Activated CD8-positive, alpha-beta memory T cell treated with anti-CD3 and anti-CD28 coated beads for 36 hours (primary cell): ENCODE results near the gene NRG3. TPM values are rescaled to one million over a fixed set of nuclear protein-coding genes. Genes with fewer than 3 reads are reported as not detected.
"Not testable (repeated sequence)": the region's sequence is repeated elsewhere in the genome, so short reads cannot be mapped to it uniquely, and the experiment has no call there.

Experiments used
- CTCF ChIA-PET: fragments of 350-600 bp; sonication (Branson Sonifier 250); formaldehyde crosslinking; loops from one replicate; lab custom pipeline; 2021; ENCODE audit warnings: antibody characterized with exemption; lab: Charles Lee
- POLR2A ChIA-PET: fragments of 350-600 bp; sonication (Branson Sonifier 250); formaldehyde crosslinking; loops from one replicate; lab custom pipeline; 2021; ENCODE audit warnings: antibody characterized with exemption; lab: Charles Lee
- total RNA-seq, 2 experiments: library from RNA; stranded (reverse); gene quantifications; one replicate each; pipeline ENCODE4 v1.2.3, GENCODE V29; 2021

NRG3 gene
- total RNA-seq, 2 experiments from 2014 or later = not detected

DNA sequence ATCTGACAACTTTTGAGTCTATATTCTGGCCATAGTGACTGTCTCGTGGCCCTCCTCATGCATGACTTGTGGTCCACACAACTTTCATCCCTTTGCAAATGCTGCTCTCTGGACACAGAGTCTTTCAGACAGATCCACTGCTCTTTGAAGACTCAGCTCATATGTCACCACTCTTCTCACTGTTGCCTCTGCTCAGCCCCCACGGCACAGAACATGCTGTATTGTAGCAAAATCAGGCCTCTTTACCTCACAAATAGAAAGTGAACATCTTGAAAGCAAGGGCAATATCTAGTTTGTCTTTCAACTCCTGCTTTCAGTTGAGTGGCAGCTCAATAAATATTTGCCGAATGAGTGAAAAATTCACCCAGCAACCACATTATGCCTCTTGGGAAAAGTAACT is 443.5 kb downstream of the NRG3 start:
- POLR2A ChIA-PET = no interaction called here
- CTCF ChIA-PET = no interaction called here

DNA sequence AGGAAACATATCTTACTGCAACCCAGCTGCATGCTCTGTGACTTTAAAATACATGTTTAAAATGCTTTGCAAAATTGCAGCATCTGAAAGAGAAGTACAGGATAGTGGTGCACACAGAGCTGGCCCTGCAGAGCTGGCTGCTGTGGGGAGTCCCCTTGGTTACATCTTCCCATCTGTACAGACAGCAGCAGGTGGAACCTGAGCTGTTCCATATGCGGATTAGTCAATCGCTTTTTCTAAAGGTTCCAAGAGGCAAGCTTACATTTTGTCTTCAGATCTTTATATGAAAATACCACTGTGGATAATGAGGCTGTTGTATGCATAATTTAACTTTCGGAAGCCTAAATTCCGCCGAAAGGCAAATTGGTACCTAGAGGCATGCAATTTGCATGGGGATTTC is 444.1 kb downstream of the NRG3 start:
- ChIA-PET POLR2A (no interaction called here), CTCF (no interaction called here)

DNA sequence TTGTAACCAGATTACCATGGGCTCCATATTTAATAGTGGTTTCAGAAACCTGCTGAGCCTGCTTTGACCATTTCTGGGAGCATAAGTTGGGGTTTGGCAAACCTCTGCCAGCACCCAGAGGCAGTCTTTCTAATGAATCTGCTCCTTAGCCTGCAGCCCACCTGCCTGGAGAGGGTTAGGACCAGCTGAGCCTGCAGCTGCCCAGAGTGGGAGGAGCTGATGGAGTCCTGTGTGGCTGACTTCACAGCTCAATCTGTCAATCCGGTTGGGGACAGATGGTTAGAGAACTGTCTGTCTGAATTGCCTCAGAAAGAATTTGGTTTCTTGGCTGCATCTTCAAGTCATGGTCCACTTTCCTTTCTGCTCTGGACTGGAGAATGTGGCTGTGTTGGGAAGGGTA is 444.6 kb downstream of the NRG3 start:
- ChIA-PET CTCF (no interaction called here), POLR2A (no interaction called here)

DNA sequence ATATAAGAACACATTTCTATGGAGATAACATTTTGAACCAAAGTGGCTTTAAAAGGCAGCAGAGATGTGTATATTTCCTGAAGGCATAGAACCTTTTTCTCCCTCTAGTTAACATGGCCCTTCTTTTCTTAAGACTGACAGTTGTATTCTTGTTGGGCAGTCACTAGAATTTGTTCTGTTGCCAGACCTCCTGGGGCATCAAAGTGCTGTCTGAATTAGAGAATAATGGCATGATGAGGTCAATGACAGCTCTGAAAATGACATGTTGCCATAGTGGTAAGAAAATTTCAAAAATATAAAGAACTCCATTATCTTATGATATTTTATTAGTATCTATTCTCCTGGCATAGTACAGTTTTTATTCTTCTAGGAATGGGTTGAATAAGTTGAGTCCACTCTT is 446.7 kb downstream of the NRG3 start:
- ChIA-PET CTCF (no interaction called here), POLR2A (no interaction called here)

DNA sequence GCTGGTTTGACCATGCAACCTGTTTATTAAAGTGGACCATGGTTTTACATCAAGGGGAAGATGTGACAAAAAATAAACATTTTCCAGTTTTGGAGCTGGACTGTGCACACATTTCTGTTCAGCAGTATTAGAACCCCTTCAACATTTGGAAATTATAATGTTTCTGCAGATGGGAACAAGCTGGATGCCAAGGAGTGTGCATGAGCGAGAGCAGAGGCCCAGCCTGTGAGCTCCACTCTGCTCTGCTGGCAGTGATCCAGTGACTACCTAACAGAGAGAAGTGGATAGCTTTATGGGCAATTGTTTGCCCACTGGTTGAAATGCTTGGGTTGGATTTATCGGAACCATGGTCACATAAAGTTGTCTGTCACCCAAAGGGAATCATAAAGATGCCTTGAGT is 456.7 kb downstream of the NRG3 start:
- POLR2A ChIA-PET = no interaction called here
- CTCF ChIA-PET = no interaction called here

DNA sequence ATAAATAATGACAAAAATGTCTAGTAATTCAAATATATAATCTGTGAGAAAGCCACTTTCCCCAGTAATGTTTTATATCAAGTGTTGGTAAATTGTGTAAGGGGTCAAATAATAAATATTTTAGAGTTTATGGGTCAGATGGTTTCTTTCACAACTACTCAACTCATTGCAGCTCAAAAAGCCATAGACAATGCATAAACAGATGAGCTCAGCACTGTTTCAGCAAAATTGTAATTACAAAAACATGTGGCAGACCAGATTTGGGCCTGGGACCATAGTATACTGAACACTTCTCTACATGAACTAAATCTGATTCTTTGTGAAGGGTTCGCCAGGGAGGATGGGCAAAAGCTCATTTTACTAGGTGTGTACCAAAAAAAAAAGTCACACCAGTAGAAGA is 460.8 kb downstream of the NRG3 start:
- ChIA-PET POLR2A (no interaction called here), CTCF (no interaction called here)

DNA sequence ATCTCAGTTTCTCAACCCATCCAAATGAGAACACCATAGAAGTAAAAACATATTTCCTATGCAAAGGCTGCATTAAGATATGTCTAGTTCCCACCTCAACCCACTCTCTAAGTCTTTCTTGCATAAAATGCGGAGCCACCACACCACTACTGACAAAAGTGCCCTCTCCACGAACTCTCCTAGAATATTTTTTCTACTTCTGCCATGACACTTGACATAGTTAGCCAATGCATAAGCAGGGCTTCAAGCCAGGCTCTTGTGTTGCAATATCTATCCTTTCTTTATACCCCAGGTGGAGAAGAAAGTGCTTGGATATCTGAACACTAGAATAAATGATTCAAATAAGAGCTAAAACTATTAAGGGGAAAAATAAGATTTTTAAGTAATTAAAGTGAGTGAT is 465.2 kb downstream of the NRG3 start:
- CTCF ChIA-PET = no interaction called here

DNA sequence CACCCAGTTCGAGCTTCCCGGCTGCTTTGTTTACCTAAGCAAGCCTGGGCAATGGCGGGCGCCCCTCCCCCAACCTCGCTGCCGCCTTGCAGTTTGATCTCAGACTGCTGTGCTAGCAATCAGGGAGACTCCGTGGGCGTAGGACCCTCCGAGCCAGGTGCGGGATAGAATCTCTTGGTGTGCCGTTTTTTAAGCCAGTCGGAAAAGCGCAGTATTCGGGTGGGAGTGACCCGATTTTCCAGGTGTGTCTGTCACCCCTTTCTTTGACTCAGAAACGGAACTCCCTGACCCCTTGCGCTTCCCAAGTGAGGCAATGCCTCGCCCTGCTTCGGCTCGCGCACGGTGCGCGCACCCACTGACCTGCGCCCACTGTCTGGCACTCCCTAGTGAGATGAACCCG is 474.6 kb downstream of the NRG3 start:
- POLR2A ChIA-PET, CTCF ChIA-PET: not testable (repeated sequence)

More for the DNA sequence above, 465.2 kb downstream of the NRG3 start:
- POLR2A ChIA-PET = no interaction called here

DNA sequence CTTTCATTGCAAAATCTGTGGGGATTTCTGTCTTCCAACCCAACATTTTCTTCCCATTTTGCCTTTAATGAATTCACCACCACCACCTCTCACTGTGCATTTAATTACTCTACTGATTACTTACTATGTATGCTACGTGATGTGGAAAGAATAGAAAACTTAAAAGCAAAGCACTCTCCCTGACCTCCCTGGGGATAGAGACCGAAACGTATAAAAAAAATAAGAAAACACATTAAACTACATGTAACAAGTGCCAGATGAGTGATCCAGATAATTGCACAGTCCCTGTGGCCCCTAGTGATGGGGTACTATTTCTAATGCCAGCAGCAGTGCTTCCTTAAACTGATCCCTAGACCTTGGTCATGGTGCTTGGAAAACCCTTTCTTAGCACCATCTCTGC is 478.4 kb downstream of the NRG3 start:
- CTCF ChIA-PET = no interaction called here
- POLR2A ChIA-PET = no interaction called here

DNA sequence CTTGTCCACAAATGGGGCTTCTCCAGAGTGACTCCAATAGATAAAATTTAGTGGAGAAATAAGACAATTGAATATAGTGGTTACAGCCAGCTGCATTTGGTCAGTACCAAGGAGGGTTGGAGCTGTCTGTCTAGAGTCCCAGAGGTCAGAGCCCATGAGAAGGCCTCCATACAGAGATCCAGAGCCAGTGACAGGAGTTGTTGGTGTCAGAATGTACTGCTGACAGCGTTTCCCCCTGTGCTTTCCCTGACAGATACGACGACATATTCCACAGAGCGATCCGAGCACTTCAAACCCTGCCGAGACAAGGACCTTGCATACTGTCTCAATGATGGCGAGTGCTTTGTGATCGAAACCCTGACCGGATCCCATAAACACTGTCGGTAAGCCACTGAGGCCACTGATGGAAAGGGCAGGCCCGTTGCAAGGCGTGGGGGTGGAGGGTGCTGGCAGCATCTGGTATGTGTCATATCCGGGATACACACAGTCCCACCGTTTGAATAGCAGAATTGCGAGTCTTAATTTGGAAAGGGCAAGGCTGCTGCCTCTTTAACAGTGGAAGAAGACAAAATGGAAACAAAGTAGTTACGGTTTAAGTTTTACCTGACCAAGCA is 483.6 kb downstream of the NRG3 start:
- CTCF ChIA-PET = no interaction called here
- POLR2A ChIA-PET = no interaction called here

DNA sequence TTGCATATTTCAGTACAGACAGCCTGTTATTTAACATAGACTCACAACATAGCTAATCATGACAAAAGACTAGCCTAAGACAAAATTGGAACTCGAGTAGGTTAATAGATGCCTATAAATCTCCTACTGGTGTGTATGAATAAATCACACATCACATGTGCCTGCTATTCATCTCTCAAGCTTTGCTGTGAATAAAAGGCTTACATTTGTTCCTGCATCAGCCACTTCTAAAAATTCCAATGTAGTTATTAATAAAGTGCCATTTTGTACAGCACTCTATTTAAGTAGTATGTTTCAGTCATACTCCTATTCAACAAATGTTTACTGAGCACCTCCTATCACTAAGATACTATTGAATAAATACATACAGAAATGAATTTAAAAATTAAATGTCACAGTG is 486.3 kb downstream of the NRG3 start:
- CTCF ChIA-PET = no interaction called here
- POLR2A ChIA-PET = no interaction called here

DNA sequence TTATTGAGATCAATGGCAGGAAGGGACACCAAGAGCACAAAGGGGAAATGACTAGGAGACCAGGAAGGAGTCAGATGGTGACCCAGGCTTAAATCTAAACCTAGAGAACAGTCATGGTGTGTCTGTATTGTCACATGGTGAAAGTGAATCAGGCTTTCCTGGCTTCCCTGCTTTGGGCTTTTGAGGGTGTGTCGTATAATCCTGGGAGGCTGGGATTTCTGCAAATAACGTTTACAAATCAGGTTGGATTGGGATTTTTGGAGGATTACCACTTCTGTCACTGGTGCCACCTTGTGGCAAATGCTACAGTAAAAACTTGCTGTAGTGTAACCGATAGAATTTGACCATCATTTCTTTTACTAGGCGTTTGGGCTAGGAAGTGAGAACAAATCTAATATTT is 502.6 kb downstream of the NRG3 start:
- CTCF ChIA-PET = no interaction called here
- POLR2A ChIA-PET = no interaction called here

DNA sequence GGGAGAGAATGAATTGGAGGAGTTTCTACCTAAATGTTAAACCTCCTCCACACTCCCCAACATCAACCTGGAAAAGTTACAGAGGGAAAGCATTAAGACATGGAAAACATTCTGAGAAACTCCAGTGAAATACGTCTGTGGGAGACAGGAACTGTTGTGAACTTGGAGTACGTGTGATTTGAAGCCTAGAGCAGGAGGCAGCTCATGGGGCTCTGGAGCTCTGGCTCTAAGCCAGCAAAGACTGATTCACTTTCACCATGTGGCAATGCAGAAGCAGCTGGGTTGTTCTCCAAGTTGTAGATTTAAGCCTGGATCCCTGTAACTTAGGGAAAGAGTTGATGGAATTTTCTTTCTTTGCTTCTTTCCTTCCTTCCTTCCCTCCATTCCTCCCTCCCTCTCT is 503.2 kb downstream of the NRG3 start:
- ChIA-PET CTCF (no interaction called here), POLR2A (no interaction called here)

DNA sequence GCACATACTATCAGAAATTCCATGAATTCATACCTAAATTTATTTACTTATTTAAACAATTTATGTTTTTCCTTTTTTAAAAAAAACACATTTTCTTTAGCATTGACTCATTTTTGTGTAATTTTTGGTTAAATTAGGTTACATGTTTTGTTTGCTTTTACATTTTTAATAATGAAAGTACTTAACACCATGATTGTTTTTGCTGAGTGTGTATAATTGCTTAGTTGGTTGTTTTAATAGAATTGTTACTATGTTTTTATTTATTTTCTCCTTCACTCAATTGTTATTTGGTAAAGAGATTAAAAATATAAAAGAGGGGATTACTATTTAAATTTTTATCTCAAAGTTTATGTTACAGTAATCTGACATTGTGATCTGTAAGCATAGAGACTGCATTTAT is 508.4 kb downstream of the NRG3 start:
- ChIA-PET CTCF (no interaction called here), POLR2A (no interaction called here)

DNA sequence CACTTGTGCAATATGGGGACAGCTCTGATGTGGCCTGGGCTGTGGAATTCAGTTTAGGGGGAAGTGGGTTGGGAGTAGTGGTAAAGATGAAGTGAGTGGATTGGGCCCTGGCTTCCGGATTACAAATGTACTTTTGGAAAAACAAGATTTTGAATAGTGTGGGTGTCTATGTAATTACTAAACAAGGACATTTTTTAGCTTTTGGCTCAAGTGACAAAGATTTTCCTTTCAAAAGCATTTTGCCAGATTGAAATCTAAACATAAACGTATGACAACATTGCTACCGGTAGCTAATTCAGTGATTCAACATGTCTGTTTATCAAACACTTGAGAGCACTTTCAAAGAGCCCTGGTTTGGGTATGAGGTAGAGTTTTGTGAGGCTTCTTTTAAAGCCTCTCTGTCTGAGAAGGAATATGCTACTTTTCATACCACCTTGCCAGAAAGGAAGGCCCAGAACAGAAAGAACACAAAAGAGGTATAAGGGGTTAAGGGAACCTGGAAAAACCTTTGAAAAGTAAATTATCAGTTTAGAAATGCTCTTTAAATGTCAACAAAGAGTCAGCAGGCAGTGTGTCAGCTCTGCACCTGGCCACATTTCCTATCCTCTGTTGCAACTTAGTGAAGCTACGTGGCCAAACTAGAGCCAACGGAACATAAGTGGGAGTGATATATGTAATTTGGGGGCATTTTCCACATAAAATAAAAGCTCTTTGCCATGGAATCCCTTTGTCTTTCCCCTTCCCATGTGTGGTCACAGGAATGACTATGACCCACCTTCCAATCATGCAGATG is 516.1 kb downstream of the NRG3 start:
- CTCF ChIA-PET = no interaction called here
- POLR2A ChIA-PET = no interaction called here

DNA sequence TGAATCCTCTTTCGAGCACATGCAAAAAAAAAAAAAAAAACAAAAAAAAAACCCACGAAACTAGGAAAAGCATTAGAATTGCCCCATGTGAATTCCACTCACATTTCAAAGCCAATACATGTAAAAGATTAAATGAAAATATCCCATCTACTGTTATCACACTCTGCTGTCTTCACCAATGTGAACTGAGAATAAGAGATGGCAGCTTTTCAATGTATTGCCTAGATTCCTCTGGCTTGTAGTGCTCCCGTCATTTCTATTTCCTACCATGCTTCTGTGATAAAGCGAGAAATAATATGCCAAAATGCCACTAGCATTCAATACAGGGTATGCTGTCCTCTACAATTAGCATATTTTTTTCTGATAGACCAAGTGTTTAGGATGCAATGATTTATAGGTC is 517.0 kb downstream of the NRG3 start:
- POLR2A ChIA-PET = no interaction called here
- CTCF ChIA-PET = no interaction called here

DNA sequence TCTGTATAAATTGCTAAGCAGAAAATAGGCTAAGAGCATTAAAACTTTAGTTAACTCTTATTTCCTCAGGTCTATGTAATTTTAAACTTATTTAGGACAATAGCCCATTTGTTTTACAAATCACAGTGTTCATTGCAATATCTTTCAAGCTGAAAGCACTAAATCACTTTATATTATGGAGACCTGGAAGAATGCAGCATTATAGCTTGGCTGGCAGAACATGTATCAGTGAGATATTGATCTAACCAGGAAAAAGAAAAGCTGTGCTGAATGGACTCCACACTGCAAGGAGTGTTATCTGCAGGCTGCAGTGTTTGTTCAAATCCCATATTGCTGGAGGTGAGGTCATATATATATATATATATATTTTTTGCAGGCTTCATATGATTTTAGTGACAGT is 517.5 kb downstream of the NRG3 start:
- CTCF ChIA-PET = no interaction called here
- POLR2A ChIA-PET = no interaction called here

DNA sequence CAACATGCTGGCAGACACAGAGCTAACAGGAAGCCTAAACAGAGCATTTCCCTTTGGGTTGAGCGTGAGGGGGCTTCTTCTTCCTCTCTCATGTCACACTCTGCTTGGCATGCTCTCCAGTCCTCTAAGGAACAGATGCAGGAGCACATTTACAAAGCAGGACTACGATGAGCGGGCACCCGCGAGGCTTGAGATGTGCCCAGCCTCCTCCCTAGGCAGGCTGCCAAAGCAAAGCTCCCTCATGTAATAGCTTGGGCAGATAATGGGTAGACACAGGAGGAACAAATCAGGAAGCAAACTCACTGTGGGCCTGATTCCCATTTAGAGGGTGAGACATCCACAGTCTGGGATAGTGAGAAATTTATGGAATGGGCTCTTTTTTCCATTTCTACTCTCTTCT is 519.1 kb downstream of the NRG3 start:
- POLR2A ChIA-PET = no interaction called here
- CTCF ChIA-PET = no interaction called here

DNA sequence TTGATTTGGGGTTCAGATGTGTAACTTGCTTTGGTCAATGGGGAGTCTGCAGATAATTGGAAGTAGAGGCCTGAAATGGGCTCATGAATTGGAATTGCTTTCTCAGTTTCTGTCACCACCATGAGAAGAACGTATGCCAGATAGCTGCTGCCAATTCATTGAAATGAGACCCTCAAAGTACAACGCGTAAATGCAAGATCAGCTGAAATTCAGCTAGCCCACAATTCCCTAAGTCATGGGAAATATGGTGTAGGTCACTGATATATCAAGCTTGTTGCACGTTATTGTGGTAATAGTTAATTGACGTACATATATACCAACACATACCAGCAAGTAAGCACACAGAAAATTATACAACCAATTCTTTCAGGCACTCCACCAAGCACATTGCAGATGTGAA is 520.0 kb downstream of the NRG3 start:
- CTCF ChIA-PET = no interaction called here
- POLR2A ChIA-PET = no interaction called here

DNA sequence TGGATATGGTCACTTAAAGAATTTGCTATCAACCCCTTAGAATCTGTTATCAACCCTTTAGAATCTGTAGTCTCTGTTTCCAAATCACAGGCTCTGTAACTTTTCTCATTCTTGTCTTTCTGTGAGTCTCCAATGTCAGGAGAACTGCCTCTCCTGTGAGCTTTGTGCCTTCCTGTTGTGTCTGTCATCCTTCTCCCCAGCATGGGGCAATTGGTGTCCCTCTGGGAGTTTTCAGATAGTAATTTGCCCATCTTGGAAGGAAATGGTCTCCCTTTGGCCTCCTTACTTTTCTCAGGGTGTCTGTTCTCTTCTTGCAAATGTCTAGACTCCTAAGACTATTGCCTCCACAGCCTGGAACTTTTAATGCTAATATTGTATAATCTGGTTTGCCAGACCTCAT is 521.9 kb downstream of the NRG3 start:
- ChIA-PET POLR2A (no interaction called here), CTCF (no interaction called here)

DNA sequence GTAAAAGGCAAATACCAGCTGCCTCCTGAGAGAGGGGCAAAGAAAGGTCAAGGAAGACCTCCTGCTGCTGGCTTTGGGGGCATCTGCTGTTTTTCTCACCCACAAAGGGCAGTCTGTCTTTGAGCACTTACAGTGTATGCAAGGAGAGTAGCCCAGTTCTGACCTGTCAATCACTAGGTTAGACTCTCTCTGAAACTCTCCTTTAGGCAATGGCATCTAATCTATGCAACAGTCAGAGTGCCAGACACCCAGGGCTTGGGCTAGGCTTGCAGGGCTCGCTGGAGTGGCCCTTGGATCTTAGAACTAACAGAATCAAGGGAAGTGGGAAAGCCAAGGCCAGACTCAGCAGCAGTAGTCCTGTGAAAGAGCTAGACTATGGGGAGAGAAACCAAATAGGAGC is 522.9 kb downstream of the NRG3 start:
- ChIA-PET CTCF (no interaction called here), POLR2A (no interaction called here)

DNA sequence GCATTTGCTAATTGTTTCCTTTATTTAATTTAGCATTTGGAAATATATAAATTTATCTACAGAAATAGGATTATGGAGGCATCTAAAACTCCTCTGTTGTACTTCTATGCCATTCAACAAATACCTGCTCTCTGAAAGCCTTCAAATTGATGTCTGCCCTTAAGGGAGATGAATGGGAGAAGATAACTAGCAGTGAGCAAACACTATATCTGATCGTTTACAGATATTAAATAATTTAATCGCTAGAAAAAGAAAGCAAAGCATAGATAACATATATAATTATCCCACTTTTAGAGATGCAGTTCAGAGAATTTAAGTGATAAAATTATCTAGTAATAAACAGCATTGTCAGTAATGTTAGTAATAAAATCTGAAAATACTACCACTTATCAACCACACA is 524.9 kb downstream of the NRG3 start:
- ChIA-PET CTCF (no interaction called here), POLR2A (no interaction called here)
